HepG2 (cell line): ENCODE results near the gene TRIM28. TPM values are rescaled to one million over a fixed set of nuclear protein-coding genes. Genes with fewer than 3 reads are reported as not detected.
A peak's percentile ranks its signal among the peaks of the same experiment; 100 is the strongest.

Experiments
- CEBPZ ChIP-seq: IDR thresholded peaks from 2 replicates; pipeline ENCODE4 v1.6.1; 2012; ENCODE audit warnings: low read length, improper control_type of control experiment
- GATA4 ChIP-seq: sonication (generic); IDR thresholded peaks from 2 replicates; pipeline ENCODE4 v1.6.1; 2016; ENCODE audit warnings: antibody characterized with exemption, low read depth, borderline replicate concordance
- MEF2D ChIP-seq: sonication (generic); formaldehyde crosslinking; IDR thresholded peaks from 2 replicates; pipeline ENCODE4 v1.5.1; 2020; ENCODE audit warnings: mild to moderate bottlenecking, missing genetic modification reagents
- NBN ChIP-seq: fragments of 450-650 bp; conservative IDR thresholded peaks from 2 replicates; pipeline ENCODE4 v1.6.1; 2017
- RNF2 ChIP-seq: fragments of 450-650 bp; conservative IDR thresholded peaks from 2 replicates; pipeline ENCODE4 v1.6.1; 2016; ENCODE audit warnings: low read depth
- RORA ChIP-seq: sonication (generic); formaldehyde crosslinking; IDR thresholded peaks from 2 replicates; pipeline ENCODE4 v1.5.0; 2020; ENCODE audit warnings: mild to moderate bottlenecking, missing genetic modification reagents, moderate library complexity
- WIZ ChIP-seq: sonication (generic); formaldehyde crosslinking; IDR thresholded peaks from 2 replicates; pipeline ENCODE4 v1.5.1; 2020; ENCODE audit warnings: mild to moderate bottlenecking, missing genetic modification reagents
- ZBTB2 ChIP-seq: sonication (generic); formaldehyde crosslinking; IDR thresholded peaks from 2 replicates; pipeline ENCODE4 v1.8.0; 2022; ENCODE audit warnings: low read depth, missing genetic modification reagents
- ZNF232 ChIP-seq: sonication (generic); formaldehyde crosslinking; IDR thresholded peaks from 2 replicates; pipeline ENCODE4 v1.4.0; 2020; ENCODE audit warnings: missing genetic modification reagents, borderline replicate concordance
- ZNF460 ChIP-seq: sonication (generic); formaldehyde crosslinking; IDR thresholded peaks from 2 replicates; pipeline ENCODE4 v1.5.1; 2020; ENCODE audit warnings: missing genetic modification reagents, mild to moderate bottlenecking, borderline replicate concordance
- ZNF660 ChIP-seq: sonication (generic); formaldehyde crosslinking; IDR thresholded peaks from 2 replicates; pipeline ENCODE4 v1.5.1; 2020; ENCODE audit warnings: mild to moderate bottlenecking, low read depth, missing genetic modification reagents, borderline replicate concordance
- ZNF674 ChIP-seq: sonication (generic); formaldehyde crosslinking; IDR thresholded peaks from 2 replicates; pipeline ENCODE4 v1.5.0; 2020; ENCODE audit warnings: low read depth, mild to moderate bottlenecking, missing genetic modification reagents
- ZNF687 ChIP-seq: sonication (generic); formaldehyde crosslinking; IDR thresholded peaks from 2 replicates; pipeline ENCODE4 v1.5.1; 2020; ENCODE audit warnings: mild to moderate bottlenecking, missing genetic modification reagents, moderate library complexity
- polyA plus RNA-seq, 8 experiments: library from polyadenylated mRNA; depleted of rRNA in 3 of 8; stranded (reverse) in 7 of 8; unstranded in 1 of 8; fragments of >200 nt; fragmentation: Illumina TruSeq in 4 of 8; extraction: Trizol in 4 of 8; gene quantifications; 2 replicates each; pipeline versions ENCODE4 v1.2.1 to v1.2.3, GENCODE V29; 2011 to 2016; ENCODE audit warnings: low read depth in 4 of 8, missing spikeins in 1 of 8, mixed read lengths in 1 of 8; ENCODE audit not compliant: insufficient read depth in 1 of 8
- total RNA-seq, 5 experiments: library from RNA; depleted of rRNA; stranded (reverse); fragments of >200 nt; fragmentation: Illumina TruSeq; extraction: Trizol; gene quantifications; 2 replicates each; pipeline ENCODE4 v1.2.3, GENCODE V29; 2016; ENCODE audit warnings: low read depth in 1 of 5
- TF ChIP-seq, protein P1 (sequence below): sonication (generic); formaldehyde crosslinking; IDR thresholded peaks from 2 replicates; pipeline ENCODE4 v1.4.0; 2020; ENCODE audit warnings: low read depth, missing genetic modification reagents
- TF ChIP-seq, protein P2 (sequence below): IDR thresholded peaks from 2 replicates; pipeline ENCODE4 v1.6.1; 2012; ENCODE audit warnings: inconsistent platforms

The TRIM28 gene
- total and polyA plus RNA-seq, 2 of the 13 experiments (the other 11 are each of a cell fraction or from before 2014, with no cell fraction given) = 361 to 439 TPM

DNA sequence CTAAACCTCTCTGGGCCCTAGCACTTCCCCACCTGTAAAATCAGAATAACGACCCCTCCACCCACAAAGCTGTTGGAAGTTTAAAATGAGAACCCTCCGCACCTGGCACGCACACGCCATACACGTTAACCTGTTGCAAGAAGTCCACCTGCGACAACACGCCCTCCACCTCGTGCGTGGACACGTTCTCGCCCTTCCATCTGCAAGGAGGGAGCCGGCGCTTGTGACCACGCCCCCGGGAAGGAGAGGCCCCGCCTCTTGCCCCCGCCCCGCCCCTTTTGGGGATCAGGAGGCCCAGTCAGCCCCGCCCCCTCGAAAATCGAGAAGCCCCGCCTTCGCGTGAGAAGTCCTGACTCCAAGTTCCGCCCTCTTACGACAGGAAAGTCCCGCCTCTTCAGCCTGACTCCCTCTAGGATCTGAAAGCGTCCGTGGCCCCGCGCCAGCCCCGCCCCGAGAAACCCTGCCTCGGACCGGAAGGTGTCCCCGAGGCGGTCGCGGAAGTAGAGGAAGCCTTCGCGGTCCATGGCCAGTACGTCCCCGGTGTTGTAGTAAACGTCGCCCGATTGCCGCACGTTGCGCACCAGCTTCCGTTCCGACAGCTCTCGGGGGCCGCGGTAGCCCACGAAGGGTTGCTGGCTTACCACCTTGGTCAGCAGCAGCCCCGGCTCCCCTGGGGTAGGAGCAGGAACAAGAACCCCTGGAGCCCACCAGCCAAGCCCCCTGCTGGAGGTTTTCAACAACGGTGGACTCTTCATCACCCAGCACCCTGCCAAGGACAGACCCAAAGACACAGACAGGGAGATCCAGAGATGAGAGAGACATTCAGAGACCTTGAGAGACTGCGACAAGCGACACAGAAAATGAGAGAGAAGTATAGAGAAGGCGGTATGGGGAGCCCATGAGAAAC, 44.6 kb upstream of the TRIM28 start (continued):
- TF ChIP-seq, protein P1, sequence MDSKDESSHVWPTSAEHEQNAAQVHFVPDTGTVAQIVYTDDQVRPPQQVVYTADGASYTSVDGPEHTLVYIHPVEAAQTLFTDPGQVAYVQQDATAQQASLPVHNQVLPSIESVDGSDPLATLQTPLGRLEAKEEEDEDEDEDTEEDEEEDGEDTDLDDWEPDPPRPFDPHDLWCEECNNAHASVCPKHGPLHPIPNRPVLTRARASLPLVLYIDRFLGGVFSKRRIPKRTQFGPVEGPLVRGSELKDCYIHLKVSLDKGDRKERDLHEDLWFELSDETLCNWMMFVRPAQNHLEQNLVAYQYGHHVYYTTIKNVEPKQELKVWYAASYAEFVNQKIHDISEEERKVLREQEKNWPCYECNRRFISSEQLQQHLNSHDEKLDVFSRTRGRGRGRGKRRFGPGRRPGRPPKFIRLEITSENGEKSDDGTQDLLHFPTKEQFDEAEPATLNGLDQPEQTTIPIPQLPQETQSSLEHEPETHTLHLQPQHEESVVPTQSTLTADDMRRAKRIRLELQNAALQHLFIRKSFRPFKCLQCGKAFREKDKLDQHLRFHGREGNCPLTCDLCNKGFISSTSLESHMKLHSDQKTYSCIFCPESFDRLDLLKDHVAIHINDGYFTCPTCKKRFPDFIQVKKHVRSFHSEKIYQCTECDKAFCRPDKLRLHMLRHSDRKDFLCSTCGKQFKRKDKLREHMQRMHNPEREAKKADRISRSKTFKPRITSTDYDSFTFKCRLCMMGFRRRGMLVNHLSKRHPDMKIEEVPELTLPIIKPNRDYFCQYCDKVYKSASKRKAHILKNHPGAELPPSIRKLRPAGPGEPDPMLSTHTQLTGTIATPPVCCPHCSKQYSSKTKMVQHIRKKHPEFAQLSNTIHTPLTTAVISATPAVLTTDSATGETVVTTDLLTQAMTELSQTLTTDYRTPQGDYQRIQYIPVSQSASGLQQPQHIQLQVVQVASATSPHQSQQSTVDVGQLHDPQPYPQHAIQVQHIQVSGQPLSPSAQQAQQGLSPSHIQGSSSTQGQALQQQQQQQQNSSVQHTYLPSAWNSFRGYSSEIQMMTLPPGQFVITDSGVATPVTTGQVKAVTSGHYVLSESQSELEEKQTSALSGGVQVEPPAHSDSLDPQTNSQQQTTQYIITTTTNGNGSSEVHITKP (CRISPR knock-in tag) = peak; percentile 15; the same call in 1 of the 2 replicates
- TF ChIP-seq, protein P2, sequence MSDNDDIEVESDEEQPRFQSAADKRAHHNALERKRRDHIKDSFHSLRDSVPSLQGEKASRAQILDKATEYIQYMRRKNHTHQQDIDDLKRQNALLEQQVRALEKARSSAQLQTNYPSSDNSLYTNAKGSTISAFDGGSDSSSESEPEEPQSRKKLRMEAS = peak; percentile 89
- TF ChIP-seq NBN = no peak
- TF ChIP-seq MEF2D (CRISPR knock-in tag) = peak; percentile 70; the same call in 1 of the 2 replicates
- TF ChIP-seq ZNF460 = no peak; the same call in 1 of the 2 replicates
- TF ChIP-seq CEBPZ = no peak
- TF ChIP-seq ZNF232 = 0 out of 2 replicates have a peak, but pooled peaks have one; percentile 36
- no peak for TF ChIP-seq GATA4
- TF ChIP-seq WIZ (CRISPR knock-in tag) = no peak
- no peak for TF ChIP-seq RORA (CRISPR knock-in tag)
- TF ChIP-seq ZNF674 (CRISPR knock-in tag) = no peak
- TF ChIP-seq RNF2 = peak; percentile 40; the same call in 1 of the 2 replicates
- no peak for TF ChIP-seq ZNF660
- TF ChIP-seq ZNF687 (CRISPR knock-in tag) = peak; percentile 91
- TF ChIP-seq ZBTB2 = peak; percentile 93
